CD14-positive monocyte (primary cell): Measurements from ENCODE around the gene CASS4. TPM values are rescaled to one million over a fixed set of nuclear protein-coding genes. Genes with fewer than 3 reads are reported as not detected.

Experiments
- DNase-seq, 3 donors: peaks; one replicate each; pipeline ENCODE4 v3.0.0-alpha.2; 2011 to 2022
- H2AFZ ChIP-seq: 2 replicates; pipeline ENCODE4 v1.6.0; 2012; ENCODE audit warnings: mild to moderate bottlenecking, low read depth, low read length, inconsistent platforms; ENCODE audit not compliant: insufficient read depth, poor library complexity, severe bottlenecking
- H3K27ac ChIP-seq, 2 donors: 1 replicate in 1 of 2; 2 replicates in 1 of 2; pipeline ENCODE4 v1.5.1; 2012 to 2013; ENCODE audit warnings: low read length in 2 of 2, control low read depth in 1 of 2, inconsistent platforms in 1 of 2, low read depth in 1 of 2, mild to moderate bottlenecking in 1 of 2
- H3K27me3 ChIP-seq, 2 donors: one replicate each; pipeline versions ENCODE4 v1.6.0 to v1.6.1; 2011 to 2013; ENCODE audit warnings: low read length in 2 of 2; ENCODE audit not compliant: control insufficient read depth in 2 of 2, insufficient read depth in 2 of 2
- H3K36me3 ChIP-seq, 2 donors: replicated peaks in 1 of 2; 1 replicate in 1 of 2; 2 replicates in 1 of 2; pipeline versions ENCODE4 v1.5.1 to v1.6.1; 2012 to 2013; ENCODE audit warnings: low read length in 2 of 2, control low read depth in 1 of 2, inconsistent platforms in 1 of 2, mild to moderate bottlenecking in 1 of 2; ENCODE audit not compliant: insufficient read depth in 2 of 2, control insufficient read depth in 1 of 2
- H3K4me1 ChIP-seq, 2 donors: 1 replicate in 1 of 2; 2 replicates in 1 of 2; pipeline versions ENCODE4 v1.5.1 to v1.6.1; 2012 to 2013; ENCODE audit warnings: low read length in 2 of 2, control low read depth in 1 of 2, inconsistent platforms in 1 of 2, mild to moderate bottlenecking in 1 of 2, moderate library complexity in 1 of 2; ENCODE audit not compliant: insufficient read depth in 2 of 2, control insufficient read depth in 1 of 2
- H3K4me2 ChIP-seq: replicated peaks from 2 replicates; pipeline ENCODE3; 2012; ENCODE audit warnings: low read length, moderate library complexity, mild to moderate bottlenecking; ENCODE audit not compliant: poor library complexity, severe bottlenecking; ENCODE audit errors: extremely low read depth
- H3K4me3 ChIP-seq, 3 experiments: fragments of 200-600 bp in 1 of 3; sonication (generic) in 1 of 3; replicated peaks in 1 of 3; 1 replicate in 2 of 3; 2 replicates in 1 of 3; pipeline ENCODE4 v1.5.1; 2011 to 2013; ENCODE audit warnings: low read length in 3 of 3, mild to moderate bottlenecking in 3 of 3, control low read depth in 2 of 3, low read depth in 2 of 3, inconsistent platforms in 1 of 3, moderate library complexity in 1 of 3
- H3K79me2 ChIP-seq: 2 replicates; pipeline ENCODE4 v1.6.0; 2012; ENCODE audit warnings: mild to moderate bottlenecking, control low read depth, inconsistent platforms, low read length, moderate library complexity; ENCODE audit not compliant: insufficient read depth
- H3K9ac ChIP-seq: 2 replicates; pipeline ENCODE4 v1.6.0; 2017; ENCODE audit warnings: low read length, mild to moderate bottlenecking; ENCODE audit not compliant: insufficient read depth, poor library complexity, severe bottlenecking
- H3K9me3 ChIP-seq, 2 donors: replicated peaks in 1 of 2; 1 replicate in 1 of 2; 2 replicates in 1 of 2; pipeline versions ENCODE4 v1.5.1 to v1.6.1; 2012 to 2013; ENCODE audit warnings: low read length in 2 of 2, control low read depth in 1 of 2; ENCODE audit not compliant: control insufficient read depth in 1 of 2, insufficient read depth in 1 of 2
- H4K20me1 ChIP-seq: 2 replicates; pipeline ENCODE4 v1.6.0; 2012; ENCODE audit warnings: mild to moderate bottlenecking, low read length, control low read depth, moderate library complexity; ENCODE audit not compliant: insufficient read depth
- H3K27ac Mint-ChIP-seq, 7 donors: one replicate each; pipeline ENCODE4 v1.8.0; 2020; ENCODE audit warnings: mild to moderate bottlenecking in 7 of 7, mixed read lengths in 7 of 7, moderate library complexity in 6 of 7, inconsistent platforms in 2 of 7
- H3K27me3 Mint-ChIP-seq, 3 donors: one replicate each; pipeline ENCODE4 v1.8.0; 2021 to 2022; ENCODE audit warnings: low read depth in 3 of 3, mild to moderate bottlenecking in 3 of 3, mixed read lengths in 3 of 3, moderate library complexity in 3 of 3, inconsistent platforms in 1 of 3
- H3K36me3 Mint-ChIP-seq, 2 donors: one replicate each; pipeline ENCODE4 v1.8.0; 2020; ENCODE audit warnings: mixed read lengths in 2 of 2, inconsistent platforms in 1 of 2, mild to moderate bottlenecking in 1 of 2
- H3K4me1 Mint-ChIP-seq: one replicate; pipeline ENCODE4 v1.8.0; 2020; ENCODE audit warnings: mild to moderate bottlenecking, mixed read lengths
- H3K4me3 Mint-ChIP-seq, 2 donors: one replicate each; pipeline ENCODE4 v1.8.0; 2020; ENCODE audit warnings: mild to moderate bottlenecking in 2 of 2, mixed read lengths in 2 of 2, moderate library complexity in 1 of 2
- H3K9me3 Mint-ChIP-seq, 7 donors: one replicate each; pipeline ENCODE4 v1.8.0; 2020 to 2022; ENCODE audit warnings: mixed read lengths in 7 of 7, mild to moderate bottlenecking in 6 of 7, moderate library complexity in 6 of 7, inconsistent platforms in 2 of 7
- CTCF ChIP-seq: fragments of 200-600 bp; IDR thresholded peaks from one replicate; pipeline ENCODE4 v1.8.0; 2022; ENCODE audit warnings: antibody characterized with exemption, mild to moderate bottlenecking
- WGBS: methylation state at CpG from one replicate; pipeline ENCODE4 v1.1.5; 2013; ENCODE audit warnings: missing lambda C conversion rate; ENCODE audit not compliant: insufficient coverage; 5-methylcytosine and 5-hydroxymethylcytosine counted together
- intact Hi-C, 2 donors: fragments of 100-400 bp; cut with micrococcal nuclease; formaldehyde crosslinking; loops; one replicate each; pipeline versions ENCODE4 v1.15.0 to v1.15.1; 2023
- polyA plus RNA-seq, 3 donors: library from polyadenylated mRNA; depleted of rRNA in 1 of 3; unstranded in 2 of 3; stranded (reverse) in 1 of 3; fragments of 300-500 nt in 2 of 3; fragments of >200 nt in 1 of 3; fragmentation: Illumina TruSeq in 2 of 3; gene quantifications; 1 replicate in 2 of 3; 2 replicates in 1 of 3; pipeline ENCODE4 v1.2.3, GENCODE V29; 2012 to 2021

The CASS4 gene
- polyA plus RNA-seq, 3 donors: 1.9 to 7.4 (median 6.1) TPM

- Mint-ChIP-seq H3K36me3 (peaks cover 27 to 43% of the 10 kb centered on the region in 2 donors), H3K4me3 (peak overlapping the region in 1 of 2 donors; percentile 39), H3K27me3 (peaks cover 5 to 40% (median 13%) of the 10 kb centered on the region in 3 donors), H3K27ac (peak overlapping the region in 1 of 7 donors; percentile 69), H3K4me1 (peaks cover 27% of the 10 kb centered on the region), H3K9me3 (peaks cover 0 to 2% (median 0%) of the 10 kb centered on the region in 7 donors)
- H3K27me3 ChIP-seq: no peaks in the 10 kb centered on the region
- H3K4me3 ChIP-seq: no peak overlapping the region
- intact Hi-C loops: no loop called here
- H3K27ac ChIP-seq: no peak overlapping the region
- no peaks in the 10 kb centered on the region for H4K20me1 ChIP-seq
- no peak overlapping the region for H3K4me2 ChIP-seq
- H3K9ac ChIP-seq: no peak overlapping the region
- H3K79me2 ChIP-seq: no peaks in the 10 kb centered on the region
- no peak overlapping the region for H2AFZ ChIP-seq
- peaks cover 7 to 14% of the 10 kb centered on the region in 2 donors for H3K4me1 ChIP-seq
- WGBS: 25% methylated on average over 5 of the region's 5 CpGs
- no peak for DNase-seq
- TF ChIP-seq CTCF: no peak
- peaks cover 4 to 23% of the 10 kb centered on the region in 2 donors for H3K36me3 ChIP-seq
- no peaks in the 10 kb centered on the region for H3K9me3 ChIP-seq
Measured at GRCh38 chr20:56439771-56440291, 27.8 kb downstream of the CASS4 start.

DNA sequence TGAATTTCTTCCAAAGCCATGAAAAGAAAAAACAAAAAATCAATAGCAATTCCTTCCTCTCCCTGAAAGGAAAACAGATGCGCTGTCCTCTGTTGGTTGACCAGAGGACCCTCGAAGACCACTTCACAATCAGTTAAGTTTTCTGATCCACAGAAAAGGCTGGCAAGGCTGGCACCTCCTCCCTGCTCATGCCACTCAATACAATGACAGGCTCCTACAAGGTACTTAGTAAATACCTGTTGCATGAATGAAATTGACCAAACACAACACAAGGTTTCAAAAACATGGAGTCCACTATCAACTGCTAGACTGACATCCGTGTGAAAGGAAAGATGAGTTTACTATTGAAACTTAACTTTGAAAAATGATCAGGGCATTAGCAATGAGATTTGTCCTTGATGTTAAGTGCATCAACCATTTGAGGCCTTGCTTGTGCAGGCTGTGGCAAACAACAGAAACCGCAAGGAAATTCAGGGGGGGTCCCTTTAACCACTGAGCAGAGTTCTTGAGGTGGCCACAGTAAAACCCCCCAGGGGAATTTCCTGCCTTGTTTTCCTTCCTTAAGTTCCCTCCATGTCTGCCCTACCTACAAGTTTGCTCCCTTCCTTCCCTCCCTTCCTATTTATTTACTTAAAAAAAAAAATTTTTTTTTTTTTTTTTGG is 28.4 kb downstream of the CASS4 start:
- H3K36me3 ChIP-seq: peaks cover 4 to 23% of the 10 kb centered on the region in 2 donors
- H2AFZ ChIP-seq: no peak overlapping the region
- Mint-ChIP-seq H3K9me3 (peaks cover 0 to 2% (median 0%) of the 10 kb centered on the region in 7 donors), H3K27me3 (peaks cover 5 to 43% (median 13%) of the 10 kb centered on the region in 3 donors), H3K4me1 (peaks cover 23% of the 10 kb centered on the region), H3K4me3 (peak overlapping the region in 1 of 2 donors; percentile 39), H3K36me3 (peaks cover 27 to 47% of the 10 kb centered on the region in 2 donors), H3K27ac (no peak overlapping the region)
- WGBS: 20% methylated on average over 1 of the region's 4 CpGs
- intact Hi-C loops: no loop called here
- H3K27me3 ChIP-seq: no peaks in the 10 kb centered on the region
- no peak for DNase-seq
- no peak overlapping the region for H3K4me3 ChIP-seq
- no peak overlapping the region for H3K9ac ChIP-seq
- no peak overlapping the region for H3K4me2 ChIP-seq
- peaks cover 4 to 14% of the 10 kb centered on the region in 2 donors for H3K4me1 ChIP-seq
- no peak overlapping the region for H3K27ac ChIP-seq
- no peaks in the 10 kb centered on the region for H3K9me3 ChIP-seq
- H3K79me2 ChIP-seq: no peaks in the 10 kb centered on the region
- TF ChIP-seq CTCF: no peak
- H4K20me1 ChIP-seq: no peaks in the 10 kb centered on the region
